GM18867 (cell line): ENCODE measurements around the gene FAIM2.
A peak's percentile ranks its signal among the peaks of the same experiment; 100 is the strongest.
"Not testable (repeated sequence)": the region's sequence is repeated elsewhere in the genome, so short reads cannot be mapped to it uniquely, and the experiment has no call there.

Experiments used
- ATAC-seq: cut with Tn5 transposase; IDR thresholded peaks from one replicate; pipeline ENCODE4 v1.9.1; 2021; ENCODE audit warnings: mild to moderate bottlenecking, moderate library complexity; ENCODE audit not compliant: unreplicated experiment

Gene FAIM2

GRCh38 chr12:49867570-49868341 lies 35.9 kb downstream of the FAIM2 start:
- no peak for ATAC-seq

GRCh38 chr12:49866859-49867569 lies 36.7 kb downstream of the FAIM2 start:
- no peak for ATAC-seq

GRCh38 chr12:49865782-49866135 lies 37.9 kb downstream of the FAIM2 start:
- no peak for ATAC-seq

- ATAC-seq = no peak
Measured at GRCh38 chr12:49865109-49865781, 38.5 kb downstream of the FAIM2 start.

GRCh38 chr12:49864798-49865090 lies 39.0 kb downstream of the FAIM2 start:
- no peak for ATAC-seq

- no peak for ATAC-seq
Measured at GRCh38 chr12:49863946-49864797, 39.5 kb downstream of the FAIM2 start.

GRCh38 chr12:49860921-49861320 lies 42.8 kb downstream of the FAIM2 start:
- ATAC-seq = not testable (repeated sequence)

GRCh38 chr12:49855890-49856289 lies 47.8 kb downstream of the FAIM2 start:
- not testable (repeated sequence) for ATAC-seq

GRCh38 chr12:49854976-49855375 lies 48.7 kb downstream of the FAIM2 start:
- ATAC-seq = no peak

GRCh38 chr12:49853671-49854070 lies 50.0 kb downstream of the FAIM2 start:
- ATAC-seq = no peak

- no peak for ATAC-seq
Measured at GRCh38 chr12:49847161-49847560, 56.5 kb downstream of the FAIM2 start.

- no peak for ATAC-seq
Measured at GRCh38 chr12:49846032-49846431, 57.7 kb downstream of the FAIM2 start.

GRCh38 chr12:49843876-49844437 lies 59.7 kb downstream of the FAIM2 start:
- no peak for ATAC-seq

GRCh38 chr12:49843411-49843810 lies 60.3 kb downstream of the FAIM2 start:
- no peak for ATAC-seq

- peak; percentile 89 for ATAC-seq
Measured at GRCh38 chr12:49842519-49843352, 61.0 kb downstream of the FAIM2 start, which contains the start of gene BCDIN3D. Gene BCDIN3D (minus strand): TSS chr12:49843106. CDS start chr12:49843087, 19 bp downstream.

GRCh38 chr12:49838973-49839633 lies 64.6 kb downstream of the FAIM2 start:
- ATAC-seq = no peak

GRCh38 chr12:49832836-49833421 lies 70.8 kb downstream of the FAIM2 start:
- ATAC-seq = no peak

- ATAC-seq = no peak
Measured at GRCh38 chr12:49831717-49832116, 72.0 kb downstream of the FAIM2 start.
